Measurements from ENCODE around the gene BRF1.

Gene BRF1

DNA sequence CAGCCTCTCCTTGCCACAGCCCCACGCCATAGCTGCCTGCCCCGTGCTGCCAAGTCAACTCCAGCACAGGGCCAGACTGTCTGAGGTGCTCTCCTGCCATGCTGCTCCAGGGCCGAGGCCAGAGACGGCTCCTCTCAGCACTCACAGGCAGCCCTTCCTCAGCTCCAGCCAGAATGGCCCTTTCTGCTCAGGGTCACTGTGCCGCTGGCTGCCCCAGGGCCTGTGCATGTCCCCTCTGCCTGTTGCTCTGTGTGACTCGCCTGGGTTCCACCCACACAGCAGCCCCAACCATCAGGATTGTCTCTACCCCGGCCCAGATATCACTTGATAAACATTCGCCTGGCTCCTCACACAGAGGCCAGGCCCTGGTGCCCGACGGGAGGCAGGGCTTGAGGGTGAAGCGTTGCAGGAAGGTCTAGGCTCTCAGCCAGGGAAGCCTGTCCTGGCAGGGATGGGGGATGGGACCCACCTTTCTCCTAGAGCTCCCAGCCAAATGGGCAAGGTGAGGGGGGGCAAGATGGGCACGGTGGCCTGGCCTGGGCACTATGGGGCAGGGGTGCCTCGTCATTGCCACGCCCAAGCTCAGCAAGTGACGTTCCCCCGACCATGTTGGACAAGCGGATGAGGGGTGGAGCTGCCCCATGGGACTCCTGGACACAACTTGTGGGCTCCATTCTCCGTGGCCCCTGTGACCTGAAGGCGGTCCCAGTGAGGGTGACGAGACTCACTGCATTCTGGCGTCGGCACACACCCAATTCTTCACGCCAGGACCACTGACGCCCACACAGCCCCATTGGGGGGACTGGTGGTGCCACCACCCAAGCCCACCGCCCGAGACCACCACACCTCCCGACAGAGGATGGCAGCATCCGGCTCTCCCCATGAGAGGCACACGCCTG lies 79.9 kb downstream of the BRF1 start:
- Histone ChIP-seq H3K9me3 (no peaks in the 10 kb centered on the region), H3K36me3 (replicated peaks) (peaks cover 30% of the 10 kb centered on the region)

DNA sequence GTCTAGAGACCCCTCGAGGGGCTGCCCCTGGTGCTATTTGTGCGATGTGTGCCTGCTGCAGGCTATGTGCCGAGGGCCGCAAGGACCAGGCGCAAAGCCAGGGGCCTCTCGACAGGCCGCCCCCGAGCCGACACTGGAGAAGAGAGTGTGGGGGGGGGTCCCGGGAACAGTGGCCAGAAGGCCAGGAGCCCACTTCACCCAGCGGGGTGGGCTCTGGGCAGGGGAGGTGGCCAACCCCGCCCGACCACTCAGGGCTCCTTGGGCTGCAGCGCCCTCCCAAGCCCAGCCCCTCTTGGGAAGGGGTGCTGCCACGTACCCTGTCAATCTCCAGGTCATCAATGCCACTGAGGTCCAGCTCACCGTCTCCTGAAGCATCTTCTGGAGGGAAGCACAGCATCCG lies 81.0 kb downstream of the BRF1 start:
- DNase-seq (ENCODE audit: low spot score in 2 of 2): no peak
- peaks cover 27% of the 10 kb centered on the region for H3K36me3 ChIP-seq (replicated peaks)
- H3K4me3 ChIP-seq: no peak overlapping the region
- in situ Hi-C loops (cut with MboI; ENCODE audit: low sequenced_read_pairs): no loop called here
- H3K4me1 ChIP-seq: no peaks in the 10 kb centered on the region
- no peaks in the 10 kb centered on the region for H3K27me3 ChIP-seq (ENCODE audit: low read depth)
- no peaks in the 10 kb centered on the region for H3K9me3 ChIP-seq

More for the DNA sequence above, 79.9 kb downstream of the BRF1 start:
- Histone ChIP-seq H3K27me3 (ENCODE audit: low read depth) (no peaks in the 10 kb centered on the region), H3K4me1 (no peaks in the 10 kb centered on the region), H3K4me3 (no peak overlapping the region)
- no peak for DNase-seq (ENCODE audit: low spot score in 2 of 2)
- in situ Hi-C loops (cut with MboI; ENCODE audit: low sequenced_read_pairs): no loop called here

DNA sequence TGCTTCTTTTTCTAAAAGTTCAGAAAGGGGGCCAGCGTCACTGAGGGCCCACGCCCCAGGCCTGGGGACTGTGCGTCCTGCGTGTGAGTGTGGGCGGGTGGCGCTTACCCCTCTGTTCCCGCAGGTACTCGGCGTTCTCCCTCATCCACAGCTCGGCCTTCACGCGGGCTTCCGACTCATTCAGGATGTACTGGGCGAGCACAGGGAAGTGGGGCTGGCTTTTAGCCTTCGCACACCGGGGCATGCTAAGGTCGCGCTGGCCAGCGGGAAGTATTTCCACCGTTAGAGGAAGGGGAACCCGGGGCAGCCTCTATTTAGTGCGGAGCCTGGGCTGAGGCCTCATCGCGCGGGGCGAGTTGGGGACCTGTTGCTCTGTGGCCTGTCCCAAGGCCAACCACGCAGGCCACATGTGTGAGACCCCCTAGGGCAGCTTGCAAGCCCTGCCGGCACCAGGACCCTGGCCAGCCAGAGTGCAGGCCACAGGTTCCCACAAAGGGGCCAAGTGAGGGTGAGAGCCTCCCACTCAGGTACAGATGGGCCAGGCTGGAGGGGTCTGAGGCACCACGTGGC lies 81.7 kb downstream of the BRF1 start:
- no peaks in the 10 kb centered on the region for H3K27me3 ChIP-seq (ENCODE audit: low read depth)
- in situ Hi-C loops (cut with MboI; ENCODE audit: low sequenced_read_pairs): no loop called here
- H3K4me1 ChIP-seq: no peaks in the 10 kb centered on the region
- no peaks in the 10 kb centered on the region for H3K9me3 ChIP-seq
- no peak overlapping the region for H3K4me3 ChIP-seq
- no peak for DNase-seq (ENCODE audit: low spot score in 2 of 2)
- peaks cover 24% of the 10 kb centered on the region for H3K36me3 ChIP-seq (replicated peaks)

DNA sequence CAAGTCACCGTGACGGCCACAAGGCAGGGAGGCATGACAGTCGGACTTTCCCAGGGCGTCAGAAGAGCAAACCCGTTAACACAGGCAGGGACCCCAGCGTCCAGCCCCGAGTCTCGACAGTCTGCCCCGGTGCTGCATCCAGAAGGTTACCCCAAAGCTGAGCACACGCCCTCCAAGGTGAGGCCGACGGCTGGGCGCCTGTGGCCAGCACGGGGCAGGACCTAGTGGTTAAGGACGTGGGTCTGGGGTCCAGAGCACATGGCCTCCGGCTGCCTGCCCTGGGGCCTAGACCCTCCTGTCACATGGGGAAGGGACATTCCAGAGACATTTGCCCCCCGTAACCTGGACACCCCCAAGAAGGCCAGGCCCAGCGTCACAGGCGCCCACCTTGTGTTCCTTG lies 82.2 kb downstream of the BRF1 start:
- DNase-seq (ENCODE audit: low spot score in 2 of 2): no peak
- H3K27me3 ChIP-seq (ENCODE audit: low read depth): no peaks in the 10 kb centered on the region
- in situ Hi-C loops (cut with MboI; ENCODE audit: low sequenced_read_pairs): no loop called here
- no peaks in the 10 kb centered on the region for H3K4me1 ChIP-seq
- H3K4me3 ChIP-seq: no peak overlapping the region
- H3K36me3 ChIP-seq (replicated peaks): peaks cover 21% of the 10 kb centered on the region
- H3K9me3 ChIP-seq: no peaks in the 10 kb centered on the region

DNA sequence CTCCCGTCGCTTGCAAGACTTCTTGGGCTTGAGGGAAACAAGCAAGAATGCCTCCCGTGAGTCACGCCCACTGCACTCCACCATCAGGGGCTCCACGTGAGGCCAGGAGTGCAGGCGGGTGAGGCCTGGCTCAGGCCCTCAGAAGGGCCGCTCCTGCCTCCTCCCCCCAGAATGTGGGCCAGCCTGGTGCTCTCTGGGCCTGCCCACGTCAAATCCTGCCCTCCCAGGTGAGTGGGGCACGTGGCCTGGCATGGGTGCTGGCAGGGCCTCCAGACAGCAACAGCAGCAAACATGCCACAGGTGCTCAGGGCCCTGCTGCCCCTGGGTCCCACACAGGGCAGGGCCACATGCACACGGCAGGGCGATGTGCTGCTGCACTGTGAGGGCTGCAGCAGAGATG lies 83.0 kb downstream of the BRF1 start:
- no peak for DNase-seq (ENCODE audit: low spot score in 2 of 2)
- Histone ChIP-seq H3K36me3 (replicated peaks) (peaks cover 21% of the 10 kb centered on the region), H3K4me1 (no peaks in the 10 kb centered on the region), H3K9me3 (no peaks in the 10 kb centered on the region), H3K4me3 (no peak overlapping the region), H3K27me3 (ENCODE audit: low read depth) (no peaks in the 10 kb centered on the region)
- in situ Hi-C loops (cut with MboI; ENCODE audit: low sequenced_read_pairs): no loop called here

DNA sequence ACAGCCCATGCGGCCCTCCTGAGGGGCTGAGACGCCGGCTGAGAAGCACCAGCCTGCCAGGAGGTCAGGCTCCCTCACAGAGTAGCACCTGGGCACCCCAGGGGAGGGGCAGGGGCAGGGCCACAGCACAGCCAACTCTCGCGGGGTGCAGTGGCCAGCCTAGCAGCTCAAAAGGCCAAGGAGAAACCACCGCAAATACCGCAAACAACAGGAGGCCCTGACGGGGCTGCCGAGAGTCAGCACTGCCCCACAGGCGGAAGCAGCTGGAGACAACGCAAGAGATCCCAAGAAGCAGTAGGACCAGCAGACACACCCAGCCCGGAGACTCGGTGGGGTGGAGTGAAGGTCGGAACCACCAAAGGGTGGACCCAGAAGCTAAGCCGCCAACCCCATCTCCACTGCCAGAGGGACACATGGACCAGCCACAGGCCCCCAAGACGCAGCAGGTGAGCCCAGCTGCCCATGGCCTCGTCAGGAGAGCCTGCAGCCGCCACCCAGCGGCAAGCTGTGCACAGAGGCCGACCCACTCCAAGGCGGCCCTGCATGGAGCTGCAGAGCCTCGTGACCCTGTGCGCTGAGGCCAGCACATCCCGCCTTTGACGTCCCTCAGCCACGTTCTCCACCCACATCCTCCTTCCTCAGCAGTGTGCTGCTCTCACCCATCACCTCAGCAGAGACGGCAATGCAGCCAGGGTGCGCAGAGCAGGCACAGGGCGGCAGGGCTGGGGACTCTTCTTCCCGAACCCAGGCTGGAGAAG lies 84.1 kb downstream of the BRF1 start:
- no peaks in the 10 kb centered on the region for H3K27me3 ChIP-seq (ENCODE audit: low read depth)
- no peak overlapping the region for H3K4me3 ChIP-seq
- in situ Hi-C loops (cut with MboI; ENCODE audit: low sequenced_read_pairs): no loop called here
- no peaks in the 10 kb centered on the region for H3K9me3 ChIP-seq
- peaks cover 21% of the 10 kb centered on the region for H3K36me3 ChIP-seq (replicated peaks)
- no peaks in the 10 kb centered on the region for H3K4me1 ChIP-seq
- no peak for DNase-seq (ENCODE audit: low spot score in 2 of 2)

DNA sequence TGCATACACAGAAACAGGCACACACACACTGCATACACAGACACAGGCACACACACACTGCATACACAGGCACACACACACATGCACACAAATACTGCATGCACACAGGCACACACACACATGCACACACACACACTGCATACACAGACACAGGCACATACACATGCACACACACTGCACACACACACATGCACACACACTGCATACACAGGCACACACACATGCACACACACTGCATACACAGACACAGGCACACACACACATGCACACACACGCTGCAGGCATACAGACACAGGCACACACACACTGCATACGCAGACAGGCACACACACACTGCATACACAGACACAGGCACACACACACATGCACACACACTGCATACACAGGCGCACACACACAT lies 85.2 kb downstream of the BRF1 start:
- Histone ChIP-seq H3K4me1 (no peaks in the 10 kb centered on the region), H3K36me3 (replicated peaks) (peaks cover 16% of the 10 kb centered on the region), H3K4me3 (no peak overlapping the region), H3K27me3 (ENCODE audit: low read depth) (no peaks in the 10 kb centered on the region), H3K9me3 (no peaks in the 10 kb centered on the region)
- in situ Hi-C loops (cut with MboI; ENCODE audit: low sequenced_read_pairs): no loop called here
- DNase-seq (ENCODE audit: low spot score in 2 of 2): no peak

DNA sequence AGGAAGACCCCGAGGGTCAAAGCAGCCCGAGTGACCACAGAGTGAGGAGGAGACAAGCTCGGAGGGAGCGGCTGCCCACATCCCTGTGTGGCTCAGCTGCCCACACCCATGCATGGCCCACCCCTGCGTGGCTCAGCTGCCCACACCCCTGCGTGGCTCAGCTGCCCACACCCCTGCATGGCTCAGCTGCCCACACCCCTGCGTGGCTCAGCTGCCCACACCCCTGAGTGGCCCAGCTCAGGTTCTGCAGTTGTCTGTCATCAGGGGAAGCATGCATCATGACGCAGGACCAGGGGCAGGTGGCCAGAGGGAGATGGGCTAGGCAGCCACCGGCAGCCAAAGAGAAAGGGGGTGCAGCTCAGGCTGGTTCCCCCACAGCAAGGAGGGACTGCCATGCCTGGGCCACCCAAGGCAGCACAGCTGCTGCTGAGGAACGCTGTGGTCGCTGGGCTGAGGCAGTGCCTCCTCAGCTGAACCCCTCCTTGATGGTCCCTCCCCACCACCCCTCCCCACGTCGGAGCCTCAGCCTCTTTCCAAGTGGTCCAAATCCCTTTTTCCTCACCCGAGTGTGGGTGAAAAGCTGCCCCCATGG lies 86.4 kb downstream of the BRF1 start:
- Histone ChIP-seq H3K9me3 (no peaks in the 10 kb centered on the region), H3K4me1 (no peaks in the 10 kb centered on the region), H3K4me3 (no peak overlapping the region), H3K36me3 (replicated peaks) (peaks cover 13% of the 10 kb centered on the region), H3K27me3 (ENCODE audit: low read depth) (no peaks in the 10 kb centered on the region)
- in situ Hi-C loops (cut with MboI; ENCODE audit: low sequenced_read_pairs): no loop called here
- DNase-seq (ENCODE audit: low spot score in 2 of 2): no peak

DNA sequence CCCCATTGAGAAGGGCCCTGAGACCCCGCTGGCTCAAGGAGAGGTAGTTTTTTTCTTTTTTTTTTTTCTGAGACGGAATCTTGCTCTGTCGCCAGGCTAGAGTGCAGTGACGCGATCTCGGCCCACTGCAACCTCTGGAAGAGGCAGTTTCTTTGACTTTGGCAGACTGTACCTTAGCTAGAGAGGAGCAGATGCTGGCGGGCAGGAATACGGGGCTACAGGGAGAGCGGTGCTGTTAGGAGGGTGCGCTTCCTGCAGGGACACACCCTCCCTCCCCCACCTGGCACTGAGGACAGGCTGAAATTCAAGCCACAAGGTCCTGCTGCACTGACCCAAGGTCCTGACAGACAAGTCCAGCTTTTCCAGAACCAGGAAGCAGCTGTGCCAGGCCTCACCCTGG lies 87.4 kb downstream of the BRF1 start:
- DNase-seq (ENCODE audit: low spot score in 2 of 2): no peak
- H3K9me3 ChIP-seq: no peaks in the 10 kb centered on the region
- H3K4me3 ChIP-seq: no peak overlapping the region
- H3K36me3 ChIP-seq (replicated peaks): peaks cover 3% of the 10 kb centered on the region; the same call in 1 of the 2 replicates
- H3K4me1 ChIP-seq: no peaks in the 10 kb centered on the region
- in situ Hi-C loops (cut with MboI; ENCODE audit: low sequenced_read_pairs): no loop called here
- no peaks in the 10 kb centered on the region for H3K27me3 ChIP-seq (ENCODE audit: low read depth)

DNA sequence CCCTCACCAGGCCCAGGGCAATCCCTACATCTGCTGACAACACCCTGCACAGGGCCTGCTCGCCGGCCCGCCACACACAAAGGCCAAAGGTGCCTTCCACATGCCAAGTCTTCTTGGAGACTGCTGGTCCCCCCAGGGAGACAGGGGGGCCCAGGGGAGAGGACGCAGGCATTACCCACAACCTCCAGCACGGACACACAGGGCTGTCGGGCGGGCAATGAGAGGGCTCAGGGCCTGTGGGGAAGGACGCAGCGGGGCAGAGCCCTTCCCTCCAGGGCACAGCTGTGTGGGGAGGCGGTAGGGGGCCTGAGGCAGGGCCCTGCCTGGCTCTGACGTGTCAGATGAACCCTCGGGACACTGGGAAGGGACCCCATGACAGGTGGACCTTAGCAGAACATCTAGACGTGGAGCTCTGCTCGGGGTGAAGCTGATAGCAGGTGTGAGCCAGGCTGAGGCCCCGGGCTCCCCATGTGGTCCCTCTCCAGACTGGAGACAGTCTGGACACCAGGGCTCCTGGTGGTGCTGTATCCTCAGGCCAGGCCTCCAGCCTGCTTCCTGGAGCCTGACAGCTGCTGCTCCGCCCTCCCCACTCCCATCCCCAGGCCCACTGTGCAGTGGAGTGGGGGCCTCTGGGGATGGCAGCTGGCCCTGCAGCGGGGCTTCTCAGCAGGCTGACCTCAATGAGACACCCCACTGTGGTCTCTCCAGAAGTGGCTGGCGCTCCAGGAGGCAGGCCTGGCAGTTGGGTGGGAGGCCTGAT lies 88.1 kb downstream of the BRF1 start:
- Histone ChIP-seq H3K4me1 (no peaks in the 10 kb centered on the region), H3K4me3 (no peak overlapping the region), H3K9me3 (no peaks in the 10 kb centered on the region), H3K36me3 (replicated peaks) (peaks cover 3% of the 10 kb centered on the region; the same call in 1 of the 2 replicates), H3K27me3 (ENCODE audit: low read depth) (no peaks in the 10 kb centered on the region)
- DNase-seq (ENCODE audit: low spot score in 2 of 2): no peak
- in situ Hi-C loops (cut with MboI; ENCODE audit: low sequenced_read_pairs): no loop called here

DNA sequence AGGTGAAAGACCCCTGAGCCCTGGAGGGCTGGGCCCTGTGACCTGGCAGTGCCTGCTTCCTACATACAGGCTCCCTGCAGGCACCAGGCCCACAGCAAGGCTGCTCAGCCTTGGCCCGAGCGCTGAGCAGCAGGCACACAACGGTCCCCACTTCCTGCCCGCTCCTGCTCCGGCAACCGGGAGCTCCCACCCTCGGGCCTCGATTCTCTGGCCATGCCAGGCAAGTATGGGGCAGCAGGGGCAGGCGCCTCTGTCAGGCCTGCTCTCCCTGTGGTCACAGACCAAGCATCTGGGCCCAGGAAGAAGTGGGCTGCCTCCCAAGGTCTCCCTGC lies 89.1 kb downstream of the BRF1 start:
- DNase-seq (ENCODE audit: low spot score in 2 of 2): no peak
- in situ Hi-C loops (cut with MboI; ENCODE audit: low sequenced_read_pairs): no loop called here
- Histone ChIP-seq H3K4me1 (no peaks in the 10 kb centered on the region), H3K27me3 (ENCODE audit: low read depth) (no peaks in the 10 kb centered on the region), H3K4me3 (no peak overlapping the region), H3K9me3 (no peaks in the 10 kb centered on the region), H3K36me3 (replicated peaks) (peaks cover 3% of the 10 kb centered on the region; the same call in 1 of the 2 replicates)

DNA sequence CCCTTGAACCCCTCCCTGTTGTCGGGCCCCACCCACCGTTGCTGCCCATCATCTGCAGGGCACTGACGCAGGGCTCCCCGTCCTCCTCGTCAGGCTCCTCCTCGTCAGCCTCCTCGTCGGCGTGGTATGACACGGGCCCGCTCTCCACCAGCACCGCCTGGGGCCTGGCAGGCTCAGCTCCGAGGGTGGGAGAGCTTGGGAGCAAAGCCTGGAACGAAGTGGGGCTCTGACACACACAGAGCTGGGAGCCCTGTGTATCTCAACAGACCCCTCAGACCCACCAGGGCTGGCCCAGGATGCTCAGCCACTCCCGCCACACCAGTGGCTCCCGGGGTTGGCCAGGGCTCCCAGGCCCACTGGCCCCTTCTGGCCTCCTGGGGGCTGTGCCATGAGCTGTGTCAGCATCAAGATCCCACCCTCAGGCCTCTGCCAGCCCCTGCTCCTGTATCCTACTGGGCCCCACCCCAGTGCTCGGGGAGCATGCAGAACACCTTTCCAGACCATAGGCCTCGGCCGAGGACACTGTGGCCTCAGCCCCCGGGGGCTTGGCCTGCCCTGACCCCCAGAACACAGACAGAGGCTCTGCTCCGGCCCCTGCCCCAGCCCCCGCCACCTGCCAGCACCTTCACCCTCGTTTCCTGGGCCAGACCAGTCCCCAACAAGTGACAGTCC lies 89.6 kb downstream of the BRF1 start:
- H3K4me1 ChIP-seq: no peaks in the 10 kb centered on the region
- no peaks in the 10 kb centered on the region for H3K27me3 ChIP-seq (ENCODE audit: low read depth)
- no peaks in the 10 kb centered on the region for H3K9me3 ChIP-seq
- H3K36me3 ChIP-seq (replicated peaks): peaks cover 3% of the 10 kb centered on the region; the same call in 1 of the 2 replicates
- DNase-seq (ENCODE audit: low spot score in 2 of 2): no peak
- H3K4me3 ChIP-seq: no peak overlapping the region
- in situ Hi-C loops (cut with MboI; ENCODE audit: low sequenced_read_pairs): no loop called here

Data from HAP-1 (cell line).